Ovary (tissue), 3 donors: ENCODE measurements around the gene FHAD1.

Experiments used
- CTCF ChIP-seq, 3 donors: fragments of 450-650 bp in 2 of 3; fragments of 200-600 bp in 1 of 3; IDR thresholded peaks; one replicate each; pipeline versions ENCODE4 v1.5.1 to v1.8.0; 2016 to 2022; ENCODE audit warnings: antibody characterized with exemption in 3 of 3, mild to moderate bottlenecking in 1 of 3
- EP300 ChIP-seq: sonication (generic); formaldehyde crosslinking; IDR thresholded peaks from one replicate; pipeline ENCODE4 v1.6.1; 2017; ENCODE audit warnings: antibody characterized with exemption
- POLR2A ChIP-seq: fragments of 450-650 bp; IDR thresholded peaks from one replicate; pipeline ENCODE4 v1.6.1; 2017; ENCODE audit warnings: antibody characterized with exemption, mild to moderate bottlenecking, moderate library complexity
- donor health status: DM: no; HTN: no; CAD: no.

- TF ChIP-seq CTCF (IDR thresholded peaks at IDR 0.05) (no peak), POLR2A (no peak), EP300 (no peak)
Observed at GRCh38 chr1:15206418-15207030, 40.5 kb upstream of the FHAD1 start.
